Measurements from ENCODE around the gene GRSF1.

GRSF1 gene

DNA sequence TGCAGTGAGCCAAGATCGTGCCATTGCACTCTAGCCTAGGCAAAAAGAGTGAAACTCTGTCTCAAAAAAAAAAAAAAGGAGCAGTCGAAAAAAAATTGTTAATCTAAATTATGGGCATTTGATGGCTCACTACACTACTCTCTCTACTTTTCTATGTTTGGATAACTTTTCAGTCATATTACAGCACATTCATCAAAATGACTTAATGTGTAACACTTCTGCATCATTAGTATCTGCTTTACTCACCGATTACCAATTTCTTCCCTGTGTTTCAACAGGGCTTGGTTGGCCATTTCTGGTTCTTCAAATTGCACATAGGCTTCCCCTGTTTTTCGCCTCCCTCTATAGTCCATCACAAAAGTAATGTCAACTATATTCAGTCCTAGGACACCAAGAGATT, 8.4 kb downstream of the GRSF1 start:
- no peak overlapping the region for H3K4me3 ChIP-seq (ENCODE audit: low read depth, low read length)
- TF ChIP-seq, protein P1, sequence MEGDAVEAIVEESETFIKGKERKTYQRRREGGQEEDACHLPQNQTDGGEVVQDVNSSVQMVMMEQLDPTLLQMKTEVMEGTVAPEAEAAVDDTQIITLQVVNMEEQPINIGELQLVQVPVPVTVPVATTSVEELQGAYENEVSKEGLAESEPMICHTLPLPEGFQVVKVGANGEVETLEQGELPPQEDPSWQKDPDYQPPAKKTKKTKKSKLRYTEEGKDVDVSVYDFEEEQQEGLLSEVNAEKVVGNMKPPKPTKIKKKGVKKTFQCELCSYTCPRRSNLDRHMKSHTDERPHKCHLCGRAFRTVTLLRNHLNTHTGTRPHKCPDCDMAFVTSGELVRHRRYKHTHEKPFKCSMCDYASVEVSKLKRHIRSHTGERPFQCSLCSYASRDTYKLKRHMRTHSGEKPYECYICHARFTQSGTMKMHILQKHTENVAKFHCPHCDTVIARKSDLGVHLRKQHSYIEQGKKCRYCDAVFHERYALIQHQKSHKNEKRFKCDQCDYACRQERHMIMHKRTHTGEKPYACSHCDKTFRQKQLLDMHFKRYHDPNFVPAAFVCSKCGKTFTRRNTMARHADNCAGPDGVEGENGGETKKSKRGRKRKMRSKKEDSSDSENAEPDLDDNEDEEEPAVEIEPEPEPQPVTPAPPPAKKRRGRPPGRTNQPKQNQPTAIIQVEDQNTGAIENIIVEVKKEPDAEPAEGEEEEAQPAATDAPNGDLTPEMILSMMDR (IDR thresholded peaks at IDR 0.05; ENCODE audit: borderline replicate concordance, insufficient read depth, low read depth, low read length) = no peak

GRCh38 chr4:70830054-70830453, 9.6 kb downstream of the GRSF1 start:
- no peak overlapping the region for H3K4me3 ChIP-seq (ENCODE audit: low read depth, low read length)
- TF ChIP-seq, protein P1 (IDR thresholded peaks at IDR 0.05; ENCODE audit: borderline replicate concordance, insufficient read depth, low read depth, low read length) = no peak

- TF ChIP-seq, protein P1 (IDR thresholded peaks at IDR 0.05; ENCODE audit: borderline replicate concordance, insufficient read depth, low read depth, low read length) = no peak
- H3K4me3 ChIP-seq (ENCODE audit: low read depth, low read length) = no peak overlapping the region
Observed at GRCh38 chr4:70829492-70829891, 10.2 kb downstream of the GRSF1 start.

DNA sequence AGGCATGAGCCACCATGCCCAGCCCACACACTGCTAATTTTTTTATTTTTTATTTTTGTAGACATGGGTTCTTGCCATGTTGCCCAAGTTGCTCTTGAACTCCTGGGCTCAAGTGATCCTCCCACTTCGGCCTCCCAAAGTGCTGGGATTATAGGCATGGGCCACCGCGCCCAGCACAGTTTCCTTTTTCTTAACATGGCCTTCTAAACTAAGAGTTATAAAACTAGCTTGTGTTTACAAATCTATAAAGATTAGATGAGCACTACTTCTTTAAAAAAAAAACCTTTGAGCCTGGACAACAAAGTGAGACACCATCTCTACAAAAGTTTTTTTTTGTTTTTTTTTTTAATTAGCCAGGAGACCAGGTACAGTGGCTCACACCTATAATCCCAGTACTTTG, 10.7 kb downstream of the GRSF1 start:
- H3K4me3 ChIP-seq (ENCODE audit: low read depth, low read length) = no peak overlapping the region
- TF ChIP-seq, protein P1 (IDR thresholded peaks at IDR 0.05; ENCODE audit: borderline replicate concordance, insufficient read depth, low read depth, low read length) = no peak

GRCh38 chr4:70818921-70819320, 20.8 kb downstream of the GRSF1 start:
- no peak overlapping the region for H3K4me3 ChIP-seq (ENCODE audit: low read depth, low read length)
- TF ChIP-seq, protein P1 (IDR thresholded peaks at IDR 0.05; ENCODE audit: borderline replicate concordance, insufficient read depth, low read depth, low read length) = no peak

DNA sequence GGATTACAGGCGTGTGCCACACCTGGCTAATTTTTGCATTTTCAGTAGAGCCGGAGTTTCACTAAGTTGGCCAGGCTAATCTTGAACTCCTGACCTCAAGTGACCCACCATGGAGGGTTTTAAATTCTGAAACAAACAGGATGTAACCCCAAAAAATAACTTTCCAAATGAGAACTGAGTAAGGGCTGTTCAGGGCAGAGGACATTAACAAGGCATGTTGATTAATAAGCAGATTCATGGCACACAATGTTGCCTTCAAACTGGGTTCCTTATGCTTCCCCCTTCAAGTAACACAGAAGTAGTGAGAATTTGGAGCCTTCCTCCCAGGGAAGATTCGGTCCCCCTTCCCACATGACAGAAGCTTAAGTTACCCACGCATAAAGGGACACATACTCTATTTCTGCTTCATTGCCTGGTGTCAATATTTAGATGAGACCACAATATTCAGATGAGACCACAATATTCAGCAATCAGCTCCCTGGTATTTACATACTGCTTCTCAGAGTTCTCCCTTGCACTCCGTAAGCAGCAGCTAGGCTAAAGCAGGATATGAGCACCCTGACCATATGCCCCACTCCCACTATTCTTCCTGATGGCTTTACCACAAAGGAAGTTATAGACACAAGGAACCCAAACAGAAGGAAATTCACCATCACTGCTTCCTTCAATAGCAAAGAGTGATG, 21.4 kb downstream of the GRSF1 start:
- TF ChIP-seq, protein P1 (IDR thresholded peaks at IDR 0.05; ENCODE audit: borderline replicate concordance, insufficient read depth, low read depth, low read length) = no peak
- H3K4me3 ChIP-seq (ENCODE audit: low read depth, low read length) = no peak overlapping the region

DNA sequence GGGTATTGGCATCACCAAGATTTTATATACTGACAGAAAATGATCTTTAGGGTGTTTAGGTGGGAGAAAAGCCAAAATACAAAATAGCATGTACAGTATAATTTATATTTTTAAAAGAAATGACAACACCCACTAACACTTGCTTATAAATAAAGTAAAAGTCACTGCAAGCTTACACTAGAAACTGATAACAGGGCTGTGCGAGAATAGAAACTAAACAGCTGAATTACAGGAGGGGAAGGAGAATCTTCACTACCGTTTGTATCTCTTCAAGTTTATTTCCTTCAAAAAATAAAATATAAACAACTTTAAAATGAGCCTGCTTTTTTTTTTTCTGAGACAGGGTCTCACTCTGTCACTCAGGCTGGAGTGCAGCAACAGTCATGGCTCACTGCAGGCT, 22.8 kb downstream of the GRSF1 start:
- TF ChIP-seq, protein P1 (IDR thresholded peaks at IDR 0.05; ENCODE audit: borderline replicate concordance, insufficient read depth, low read depth, low read length) = no peak
- H3K4me3 ChIP-seq (ENCODE audit: low read depth, low read length) = no peak overlapping the region
